Neural cell (in vitro differentiated cells): ENCODE results near the gene CEP162. TPM values are rescaled to one million over a fixed set of nuclear protein-coding genes. Genes with fewer than 3 reads are reported as not detected.

Experiments
- H2AFZ ChIP-seq: fragments of 200-600, 300-800 bp; sonication (generic), shearing (Covaris generic); 2 replicates; pipeline ENCODE4 v1.6.0; 2014; ENCODE audit warnings: low read depth, mild to moderate bottlenecking, antibody characterized with exemption, low read length, moderate library complexity
- H3F3A ChIP-seq: fragments of 200-600 bp; shearing (Covaris generic); 2 replicates; pipeline ENCODE4 v1.6.1; 2016; ENCODE audit warnings: mild to moderate bottlenecking, moderate library complexity, mixed read lengths, antibody characterized with exemption, low read length; ENCODE audit not compliant: insufficient read depth, poor library complexity, severe bottlenecking
- H3K27ac ChIP-seq: fragments of 200-600, 300-800 bp; sonication (generic), shearing (Covaris generic); 2 replicates; pipeline ENCODE4 v1.5.1; 2014; ENCODE audit warnings: mild to moderate bottlenecking, low read length, moderate library complexity
- H3K27me3 ChIP-seq: fragments of 300-800, 200-600 bp; sonication (generic), shearing (Covaris generic); 2 replicates; pipeline ENCODE4 v1.6.0; 2014; ENCODE audit warnings: mild to moderate bottlenecking, low read depth, low read length, moderate library complexity; ENCODE audit not compliant: insufficient read depth
- H3K36me3 ChIP-seq: fragments of 300-800, 200-600 bp; sonication (generic), shearing (Covaris generic); 2 replicates; pipeline ENCODE4 v1.5.1; 2014; ENCODE audit warnings: mild to moderate bottlenecking, antibody characterized with exemption, low read length, moderate library complexity; ENCODE audit not compliant: insufficient read depth
- H3K4me2 ChIP-seq: fragments of 300-800, 200-600 bp; sonication (generic), shearing (Covaris generic); 2 replicates; pipeline ENCODE4 v1.6.0; 2014; ENCODE audit warnings: mild to moderate bottlenecking, low read length
- H3K4me3 ChIP-seq: fragments of 300-800, 200-600 bp; sonication (generic), shearing (Covaris generic); 2 replicates; pipeline ENCODE4 v1.5.1; 2014; ENCODE audit warnings: mild to moderate bottlenecking, low read length, moderate library complexity
- H3K79me2 ChIP-seq: fragments of 200-600 bp; shearing (Covaris generic); replicated peaks from 2 replicates; pipeline ENCODE4 v1.6.0; 2014; ENCODE audit warnings: mild to moderate bottlenecking, low read length, moderate library complexity; ENCODE audit not compliant: insufficient read depth
- H3K9ac ChIP-seq: fragments of 300-800, 200-600 bp; sonication (generic), shearing (Covaris generic); 2 replicates; pipeline ENCODE4 v1.6.1; 2016; ENCODE audit warnings: mild to moderate bottlenecking, low read length, mixed read lengths
- H3K9me2 ChIP-seq: fragments of 200-600 bp; shearing (Covaris generic); 2 replicates; pipeline ENCODE4 v1.6.1; 2016; ENCODE audit warnings: mild to moderate bottlenecking, low read length, mixed read lengths; ENCODE audit not compliant: insufficient read depth
- H3K9me3 ChIP-seq: fragments of 200-600, 300-800 bp; sonication (generic), shearing (Covaris generic); 2 replicates; pipeline ENCODE4 v1.6.1; 2016; ENCODE audit warnings: mild to moderate bottlenecking, mixed run types, low read length, moderate library complexity, mixed read lengths
- H4K20me1 ChIP-seq: fragments of 200-600 bp; shearing (Covaris generic); 2 replicates; pipeline ENCODE4 v1.6.1; 2016; ENCODE audit warnings: mild to moderate bottlenecking, mixed run types; ENCODE audit not compliant: insufficient read depth
- CTCF ChIP-seq: fragments of 450-650 bp; IDR thresholded peaks from 2 replicates; pipeline ENCODE4 v1.5.1; 2014; ENCODE audit warnings: antibody characterized with exemption, mild to moderate bottlenecking, moderate library complexity; ENCODE audit not compliant: poor library complexity, severe bottlenecking
- EP300 ChIP-seq: fragments of 450-650 bp; conservative IDR thresholded peaks from 2 replicates; pipeline ENCODE4 v1.6.1; 2014; ENCODE audit warnings: antibody characterized with exemption, mild to moderate bottlenecking, moderate library complexity; ENCODE audit not compliant: poor library complexity, severe bottlenecking
- EZH2 ChIP-seq: fragments of 200-600, 300-800 bp; shearing (Covaris generic), sonication (generic); IDR thresholded peaks from 2 replicates; pipeline ENCODE4 v1.6.1; 2014; ENCODE audit warnings: antibody characterized with exemption, low read length, borderline replicate concordance, mild to moderate bottlenecking; ENCODE audit not compliant: insufficient read depth, poor library complexity, severe bottlenecking
- MXI1 ChIP-seq: fragments of 450-650 bp; conservative IDR thresholded peaks from 2 replicates; pipeline ENCODE4 v1.6.1; 2014; ENCODE audit warnings: antibody characterized with exemption, mild to moderate bottlenecking; ENCODE audit not compliant: poor library complexity, severe bottlenecking
- POLR2AphosphoS5 ChIP-seq: IDR thresholded peaks from 2 replicates; pipeline ENCODE4 v1.6.1; 2012
- RAD21 ChIP-seq: fragments of 450-650 bp; conservative IDR thresholded peaks from 2 replicates; pipeline ENCODE4 v1.6.1; 2014; ENCODE audit warnings: antibody characterized with exemption, mild to moderate bottlenecking, moderate library complexity
- SMC3 ChIP-seq: fragments of 450-650 bp; conservative IDR thresholded peaks from 2 replicates; pipeline ENCODE4 v1.6.1; 2014; ENCODE audit warnings: antibody characterized with exemption, mild to moderate bottlenecking, moderate library complexity; ENCODE audit not compliant: poor library complexity
- TAF1 ChIP-seq: IDR thresholded peaks from 2 replicates; pipeline ENCODE4 v1.6.1; 2012; ENCODE audit warnings: low read depth
- polyA minus RNA-seq: library from RNA; depleted of rRNA, polyadenylated mRNA; stranded (reverse); fragments of >200 nt; gene quantifications from 2 replicates; pipeline ENCODE4 v1.2.3, GENCODE V29; 2014
- polyA plus RNA-seq: library from polyadenylated mRNA; depleted of rRNA; stranded (reverse); fragments of >200 nt; gene quantifications from 2 replicates; pipeline ENCODE4 v1.2.3, GENCODE V29; 2014
- TF ChIP-seq, protein P1 (sequence below): IDR thresholded peaks from 2 replicates; pipeline ENCODE4 v1.6.1; 2012; ENCODE audit warnings: borderline replicate concordance

CEP162 gene
- polyA plus RNA-seq (10.9 and 19.3 TPM in 2 replicates), polyA minus RNA-seq (36.0 and 39.6 TPM in 2 replicates)

- H2AFZ ChIP-seq = peak within 1 kb of the TSS; percentile 84
- H3K27me3 ChIP-seq = peaks cover 12% of the 10 kb centered on the region
- peak; percentile 94 for TF ChIP-seq MXI1
- TF ChIP-seq, protein P1, sequence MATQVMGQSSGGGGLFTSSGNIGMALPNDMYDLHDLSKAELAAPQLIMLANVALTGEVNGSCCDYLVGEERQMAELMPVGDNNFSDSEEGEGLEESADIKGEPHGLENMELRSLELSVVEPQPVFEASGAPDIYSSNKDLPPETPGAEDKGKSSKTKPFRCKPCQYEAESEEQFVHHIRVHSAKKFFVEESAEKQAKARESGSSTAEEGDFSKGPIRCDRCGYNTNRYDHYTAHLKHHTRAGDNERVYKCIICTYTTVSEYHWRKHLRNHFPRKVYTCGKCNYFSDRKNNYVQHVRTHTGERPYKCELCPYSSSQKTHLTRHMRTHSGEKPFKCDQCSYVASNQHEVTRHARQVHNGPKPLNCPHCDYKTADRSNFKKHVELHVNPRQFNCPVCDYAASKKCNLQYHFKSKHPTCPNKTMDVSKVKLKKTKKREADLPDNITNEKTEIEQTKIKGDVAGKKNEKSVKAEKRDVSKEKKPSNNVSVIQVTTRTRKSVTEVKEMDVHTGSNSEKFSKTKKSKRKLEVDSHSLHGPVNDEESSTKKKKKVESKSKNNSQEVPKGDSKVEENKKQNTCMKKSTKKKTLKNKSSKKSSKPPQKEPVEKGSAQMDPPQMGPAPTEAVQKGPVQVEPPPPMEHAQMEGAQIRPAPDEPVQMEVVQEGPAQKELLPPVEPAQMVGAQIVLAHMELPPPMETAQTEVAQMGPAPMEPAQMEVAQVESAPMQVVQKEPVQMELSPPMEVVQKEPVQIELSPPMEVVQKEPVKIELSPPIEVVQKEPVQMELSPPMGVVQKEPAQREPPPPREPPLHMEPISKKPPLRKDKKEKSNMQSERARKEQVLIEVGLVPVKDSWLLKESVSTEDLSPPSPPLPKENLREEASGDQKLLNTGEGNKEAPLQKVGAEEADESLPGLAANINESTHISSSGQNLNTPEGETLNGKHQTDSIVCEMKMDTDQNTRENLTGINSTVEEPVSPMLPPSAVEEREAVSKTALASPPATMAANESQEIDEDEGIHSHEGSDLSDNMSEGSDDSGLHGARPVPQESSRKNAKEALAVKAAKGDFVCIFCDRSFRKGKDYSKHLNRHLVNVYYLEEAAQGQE = no peak
- TF ChIP-seq POLR2AphosphoS5 = peak; percentile 58
- TF ChIP-seq RAD21 = peak; percentile 70
- peak; percentile 95 for TF ChIP-seq CTCF
- TF ChIP-seq EP300 = peak; percentile 29
- TF ChIP-seq EZH2 = no peak
- peak; percentile 82 for TF ChIP-seq SMC3
- H3K36me3 ChIP-seq = no peaks in the 10 kb centered on the region
- no peaks in the 10 kb centered on the region for H3K9me2 ChIP-seq
- peak within 1 kb of the TSS; percentile 85 for H3K4me2 ChIP-seq
- H3F3A ChIP-seq = no peaks in the 10 kb centered on the region
- H3K9ac ChIP-seq = peak within 1 kb of the TSS; percentile 76
- H3K79me2 ChIP-seq = peaks cover 22% of the 10 kb centered on the region
- no peaks in the 10 kb centered on the region for H4K20me1 ChIP-seq
- peak within 1 kb of the TSS; percentile 77 for H3K4me3 ChIP-seq
- H3K9me3 ChIP-seq = no peaks in the 10 kb centered on the region
- H3K27ac ChIP-seq = peak within 1 kb of the TSS; percentile 81
Measured at GRCh38 chr6:84227434-84228197, at the start of gene CEP162. CEP162 (minus strand) TSS chr6:84227643; CDS start chr6:84226393, 1,250 bp downstream.

- Histone ChIP-seq H3K9me3 (no peaks in the 10 kb centered on the region), H3K9ac (no peak overlapping the region), H3F3A (no peaks in the 10 kb centered on the region), H3K9me2 (no peaks in the 10 kb centered on the region), H2AFZ (no peak overlapping the region), H3K27ac (no peak overlapping the region), H3K36me3 (no peaks in the 10 kb centered on the region), H3K4me3 (no peak overlapping the region), H4K20me1 (no peaks in the 10 kb centered on the region), H3K27me3 (no peaks in the 10 kb centered on the region), H3K4me2 (no peak overlapping the region), H3K79me2 (no peaks in the 10 kb centered on the region)
- TF ChIP-seq TAF1 (no peak), SMC3 (no peak), CTCF (no peak), POLR2AphosphoS5 (no peak), EP300 (no peak), RAD21 (no peak), EZH2 (no peak)
Measured at GRCh38 chr6:84274856-84275255, 47.4 kb upstream of the CEP162 start.
